Measurements from ENCODE around the gene DCTN1.
"Not testable (repeated sequence)": the region's sequence is repeated elsewhere in the genome, so short reads cannot be mapped to it uniquely, and the experiment has no call there.

DCTN1 gene

GRCh38 chr2:74372674-74373073, 7.4 kb downstream of the DCTN1 start:
- no peak for DNase-seq (ENCODE audit: low read depth in 2 of 2, low spot score in 1 of 2)

- no peak for DNase-seq (ENCODE audit: low read depth in 2 of 2, low spot score in 1 of 2)
Measured at GRCh38 chr2:74371421-74371820, 8.7 kb downstream of the DCTN1 start.

- DNase-seq (ENCODE audit: low read depth in 2 of 2, low spot score in 1 of 2) = no peak
Measured at GRCh38 chr2:74369976-74370375, 10.1 kb downstream of the DCTN1 start.

- no peak for DNase-seq (ENCODE audit: low read depth in 2 of 2, low spot score in 1 of 2)
Measured at GRCh38 chr2:74368499-74368898, 11.6 kb downstream of the DCTN1 start.

GRCh38 chr2:74367789-74368188, 12.3 kb downstream of the DCTN1 start:
- DNase-seq (ENCODE audit: low read depth in 2 of 2, low spot score in 1 of 2) = no peak

- DNase-seq (ENCODE audit: low read depth in 2 of 2, low spot score in 1 of 2) = no peak
Measured at GRCh38 chr2:74366036-74366435, 14.1 kb downstream of the DCTN1 start.

- DNase-seq (ENCODE audit: low read depth in 2 of 2, low spot score in 1 of 2) = no peak
Measured at GRCh38 chr2:74364533-74365505, 15.3 kb downstream of the DCTN1 start.

- DNase-seq (ENCODE audit: low read depth in 2 of 2, low spot score in 1 of 2) = no peak
Measured at GRCh38 chr2:74361327-74361726, 18.8 kb downstream of the DCTN1 start.

GRCh38 chr2:74357627-74358026, 22.5 kb downstream of the DCTN1 start:
- DNase-seq (ENCODE audit: low read depth in 2 of 2, low spot score in 1 of 2) = no peak

- no peak for DNase-seq (ENCODE audit: low read depth in 2 of 2, low spot score in 1 of 2)
Measured at GRCh38 chr2:74349889-74350288, 30.2 kb downstream of the DCTN1 start.

GRCh38 chr2:74347742-74348141, 32.4 kb downstream of the DCTN1 start:
- DNase-seq (ENCODE audit: low read depth in 2 of 2, low spot score in 1 of 2) = no peak

GRCh38 chr2:74347303-74347702, 32.8 kb downstream of the DCTN1 start:
- no peak for DNase-seq (ENCODE audit: low read depth in 2 of 2, low spot score in 1 of 2)

- DNase-seq (ENCODE audit: low read depth in 2 of 2, low spot score in 1 of 2) = no peak
Measured at GRCh38 chr2:74345272-74345943, 34.7 kb downstream of the DCTN1 start.

- DNase-seq (ENCODE audit: low read depth in 2 of 2, low spot score in 1 of 2) = no peak
Measured at GRCh38 chr2:74343316-74343715, 36.8 kb downstream of the DCTN1 start, which contains the start of gene SLC4A5. Gene SLC4A5, minus strand, starts transcription at chr2:74343416. Its CDS starts 28,393 bp downstream, at chr2:74315023.

- not testable (repeated sequence) for DNase-seq (ENCODE audit: low read depth in 2 of 2, low spot score in 1 of 2)
Measured at GRCh38 chr2:74336227-74336626, 43.9 kb downstream of the DCTN1 start.

GRCh38 chr2:74334931-74335333, 45.2 kb downstream of the DCTN1 start:
- DNase-seq (ENCODE audit: low read depth in 2 of 2, low spot score in 1 of 2) = peak; percentile 31 to 60

GRCh38 chr2:74333896-74334586, 46.1 kb downstream of the DCTN1 start:
- DNase-seq (ENCODE audit: low read depth in 2 of 2, low spot score in 1 of 2) = no peak

- DNase-seq (ENCODE audit: low read depth in 2 of 2, low spot score in 1 of 2) = no peak
Measured at GRCh38 chr2:74333175-74333574, 46.9 kb downstream of the DCTN1 start.

GRCh38 chr2:74332550-74333174, 47.4 kb downstream of the DCTN1 start:
- no peak for DNase-seq (ENCODE audit: low read depth in 2 of 2, low spot score in 1 of 2)

GRCh38 chr2:74328573-74328972, 51.5 kb downstream of the DCTN1 start:
- DNase-seq (ENCODE audit: low read depth in 2 of 2, low spot score in 1 of 2) = no peak

GRCh38 chr2:74328074-74328473, 52.0 kb downstream of the DCTN1 start:
- DNase-seq (ENCODE audit: low read depth in 2 of 2, low spot score in 1 of 2) = no peak
